ENCODE results near the gene MORN1. TPM values are rescaled to one million over a fixed set of nuclear protein-coding genes. Genes with fewer than 3 reads are reported as not detected.

MORN1 gene
- total and polyA plus RNA-seq, 2 of the 4 experiments (the other 2 are of a cell fraction) = 3.0 to 4.2 TPM

GRCh38 chr1:2358072-2358471 lies 33.3 kb downstream of the MORN1 start:
- no TSS peak for BruUV-seq (replicated peaks)
- H3K9me3 ChIP-seq (ENCODE audit: control insufficient read depth, insufficient read depth, low read length) = no peaks in the 10 kb centered on the region
- H3K36me3 ChIP-seq (ENCODE audit: control insufficient read depth, insufficient read depth, low read length) = no peaks in the 10 kb centered on the region
- H2BK5ac ChIP-seq (ENCODE audit: low read depth, low read length, poor library complexity, severe bottlenecking) = no peak overlapping the region
- H3K18ac ChIP-seq (ENCODE audit: low read depth, low read length) = no peak overlapping the region
- H3K79me1 ChIP-seq (ENCODE audit: low read depth in 1 of 2, low read length in 2 of 2) = no peaks in the 10 kb centered on the region
- no peak overlapping the region for H4K8ac ChIP-seq (ENCODE audit: low read depth in 2 of 2, low read length in 2 of 2)
- ChIA-PET POLR2A (ENCODE audit: unreplicated experiment) (no interaction called here), CTCF (no interaction called here)
- no peak overlapping the region for H3K27ac ChIP-seq (ENCODE audit: insufficient read depth, low read length)
- 83% methylated on average over 6 of the region's 13 CpGs; no CpG with 5 or more reads in 1 of the 2 experiments for WGBS, 2 experiments (ENCODE audit: extremely low coverage in 2 of 2, insufficient read length in 1 of 2)
- dilution Hi-C loops (cut with HindIII; ENCODE audit: low sequenced_read_pairs, unreplicated experiment) = no loop called here
- H3K9me1 ChIP-seq (ENCODE audit: insufficient read depth, low read length) = no peaks in the 10 kb centered on the region
- ATAC-seq (ENCODE audit: low read depth) (no peak), DNase-seq (no peak)
- no peak overlapping the region for H2AK5ac ChIP-seq (ENCODE audit: low read depth, low read length)
- H3K56ac ChIP-seq (ENCODE audit: extremely low read depth, insufficient read depth, low read length) = no peak overlapping the region
- intact Hi-C loops (cut with micrococcal nuclease) = no loop called here
- no peak overlapping the region for H3K4me2 ChIP-seq (ENCODE audit: low read depth, low read length)
- H3K4me3 ChIP-seq (ENCODE audit: insufficient read depth, low read depth, low read length) = no peak overlapping the region
- H2BK15ac ChIP-seq (ENCODE audit: low read depth, low read length) = no peak overlapping the region
- in situ Hi-C loops (cut with MboI; ENCODE audit: low sequenced_read_pairs) = loop anchor here (25.0 kb wide), 1 partner anchor 396 kb away; no protein-coding TSS in a partner anchor
- H3K4me1 ChIP-seq (ENCODE audit: control insufficient read depth, insufficient read depth, low read length) = 0 out of 2 replicates have a peak, but pooled peaks cover 3% of the 10 kb centered on the region
- no peak overlapping the region for H3K9ac ChIP-seq (ENCODE audit: low read depth, low read length)
- H4K5ac ChIP-seq (ENCODE audit: low read depth, low read length) = no peak overlapping the region
- H4K20me1 ChIP-seq (ENCODE audit: insufficient read depth, low read length) = no peaks in the 10 kb centered on the region
- H3K23ac ChIP-seq (ENCODE audit: low read depth, low read length) = no peak overlapping the region
- H3K27me3 ChIP-seq (ENCODE audit: control insufficient read depth, insufficient read depth, low read length) = no peaks in the 10 kb centered on the region
- no peak overlapping the region for H2BK120ac ChIP-seq (ENCODE audit: low read depth, low read length)
- no peak overlapping the region for H4K91ac ChIP-seq (ENCODE audit: insufficient read depth, low read depth, low read length)
- no peak overlapping the region for H2AFZ ChIP-seq (replicated peaks; ENCODE audit: low read length, poor library complexity)
- no peak overlapping the region for H2AK9ac ChIP-seq (replicated peaks; ENCODE audit: low read depth, low read length, poor library complexity)
- no peak overlapping the region for H2BK20ac ChIP-seq (ENCODE audit: low read depth, low read length)
- H3K14ac ChIP-seq (replicated peaks; ENCODE audit: low read depth, low read length) = no peak overlapping the region
- no peak overlapping the region for H3K4ac ChIP-seq (ENCODE audit: low read depth, low read length)
- TF ChIP-seq RAD21 (IDR thresholded peaks at IDR 0.05; ENCODE audit: low read length) = no peak
- no peak for TF ChIP-seq SMC3 (IDR thresholded peaks at IDR 0.05; ENCODE audit: low read depth, low read length)
- no peak for TF ChIP-seq CHD1 (IDR thresholded peaks at IDR 0.05; ENCODE audit: low read depth, low read length)
- no peak for TF ChIP-seq RFX5 (IDR thresholded peaks at IDR 0.05; ENCODE audit: low read depth, low read length)
- TF ChIP-seq POLR2A (IDR thresholded peaks at IDR 0.05; ENCODE audit: low read depth, low read length) = no peak
- TF ChIP-seq CTCF (conservative IDR thresholded peaks at IDR 0.05; ENCODE audit: low read depth, low read length) = no peak
- no peak for TF ChIP-seq NFE2L2 (IDR thresholded peaks at IDR 0.05; ENCODE audit: low read depth, low read length)
- TF ChIP-seq MXI1 (IDR thresholded peaks at IDR 0.05; ENCODE audit: borderline replicate concordance, low read depth, low read length) = no peak
- TF ChIP-seq FOS (IDR thresholded peaks at IDR 0.05; ENCODE audit: low read depth, low read length) = no peak
- no peak for TF ChIP-seq MAZ (IDR thresholded peaks at IDR 0.05; ENCODE audit: borderline replicate concordance, low read depth, low read length)
- TF ChIP-seq CEBPB (IDR thresholded peaks at IDR 0.05; ENCODE audit: low read depth, low read length) = no peak
- TF ChIP-seq MAFK (IDR thresholded peaks at IDR 0.05; ENCODE audit: low read depth, low read length) = no peak
- no peak for TF ChIP-seq USF2 (IDR thresholded peaks at IDR 0.05; ENCODE audit: low read depth, low read length)
- no peak for TF ChIP-seq ELK1 (IDR thresholded peaks at IDR 0.05; ENCODE audit: borderline replicate concordance, low read depth, low read length)
- TF ChIP-seq BHLHE40 (IDR thresholded peaks at IDR 0.05; ENCODE audit: low read depth, low read length) = no peak
- TF ChIP-seq RCOR1 (IDR thresholded peaks at IDR 0.05; ENCODE audit: insufficient replicate concordance, low read length) = no peak

Data from IMR-90 (cell line).